ACHN (cell line): ENCODE data around the gene NXPH1.

Experiments used
- DNase-seq: peaks from one replicate; pipeline ENCODE4 v3.0.0-alpha.2; 2015
- in situ Hi-C: cut with HindIII; loops from 2 replicates; pipeline ENCODE4 v1.10.0; 2017; ENCODE audit warnings: low sequenced_read_pairs, low pct_ligation_motif_present, low pct_unique_long_range_greater_than_20kb

The NXPH1 gene

GRCh38 chr7:8433477-8434289 is at the start of gene NXPH1:
NXPH1 (plus strand) TSS chr7:8433609.
- in situ Hi-C loops, result no loop called here

DNA sequence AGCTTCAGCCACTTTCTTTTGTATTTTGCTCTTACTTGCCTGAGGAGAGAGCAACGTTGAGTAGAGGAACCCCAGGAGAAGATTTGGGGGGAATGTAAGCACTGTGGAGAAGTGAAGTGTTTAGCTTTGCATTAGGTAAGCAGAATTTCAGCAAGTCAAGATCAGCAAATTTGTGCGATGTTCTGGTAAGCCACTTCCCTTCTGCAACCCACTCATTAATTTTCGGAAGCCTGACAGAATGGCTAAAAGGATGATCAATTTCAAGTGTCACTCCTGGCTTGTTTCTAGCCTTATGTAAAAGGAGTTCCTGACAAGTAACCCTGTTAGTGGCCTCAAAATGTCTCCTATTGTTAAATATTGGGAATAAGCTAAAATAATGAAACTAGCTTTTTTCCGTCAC is 48.5 kb upstream of the NXPH1 start:
- no peak for DNase-seq
- in situ Hi-C loops, result no loop called here

More at GRCh38 chr7:8433477-8434289, at the start of gene NXPH1:
- no peak for DNase-seq

DNA sequence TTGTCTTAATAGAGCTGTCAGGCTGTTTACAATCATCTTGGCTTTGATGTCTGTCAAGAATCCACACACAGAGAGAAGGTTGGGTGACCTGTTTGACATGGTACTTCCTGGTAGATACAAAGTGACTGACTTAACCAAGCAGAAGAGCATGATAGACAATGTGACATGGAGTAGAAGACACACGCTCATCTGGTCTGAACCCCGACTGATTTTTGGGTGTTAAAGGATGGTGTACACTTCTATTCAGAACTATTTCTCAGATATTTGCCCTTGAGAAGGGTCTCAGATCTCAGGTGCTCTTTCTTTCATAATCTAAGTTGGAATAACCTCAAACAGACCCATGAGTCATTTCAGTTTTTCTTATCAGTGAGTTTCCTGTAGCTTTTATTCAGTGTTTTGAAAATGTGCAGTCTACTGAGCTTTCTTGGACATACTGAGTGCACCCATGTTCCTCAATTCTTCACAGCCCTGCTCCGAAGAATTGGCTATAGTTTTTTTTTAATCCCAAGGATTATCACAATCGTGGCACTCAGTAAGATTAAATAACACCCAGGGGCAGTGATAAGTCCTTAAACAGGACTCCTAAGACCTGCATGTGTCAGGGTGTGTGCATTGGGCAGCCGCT is 46.4 kb upstream of the NXPH1 start:
- no peak for DNase-seq
- in situ Hi-C loops, result no loop called here

DNA sequence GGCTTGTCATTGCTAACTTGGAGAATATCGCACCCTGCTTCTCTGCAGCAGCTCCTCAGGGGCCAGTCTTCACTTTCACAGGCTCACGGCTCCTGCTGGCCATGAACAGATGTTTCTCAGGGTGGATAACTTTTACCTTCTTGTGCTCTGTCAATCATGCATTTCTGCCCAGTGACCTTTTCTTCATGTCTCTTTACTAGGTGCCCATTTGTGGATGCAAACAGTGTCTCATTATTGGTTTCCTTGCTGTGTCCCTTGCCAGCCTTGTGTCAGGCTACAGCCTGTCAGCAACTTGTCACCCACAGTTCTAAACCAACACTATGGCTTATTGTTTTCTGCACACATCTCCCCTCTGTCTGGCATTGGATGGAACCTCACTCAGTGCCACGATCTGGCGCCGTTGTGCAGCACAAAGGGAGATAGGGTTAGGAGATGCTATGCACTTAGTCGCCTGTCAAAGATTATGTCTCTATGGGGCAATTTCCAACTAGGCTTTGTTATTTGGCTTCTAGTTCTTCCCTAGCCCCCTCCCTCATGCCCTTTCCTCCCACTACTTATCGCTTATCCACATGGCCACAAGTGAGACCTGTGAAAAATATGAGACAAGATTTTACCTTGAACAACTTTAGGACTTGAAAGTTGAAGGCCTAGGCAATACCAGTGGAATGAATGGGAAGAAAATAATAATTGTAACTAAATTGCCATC is 45.7 kb upstream of the NXPH1 start:
- DNase-seq, result no peak
- in situ Hi-C loops, result no loop called here

- DNase-seq, result no peak
- in situ Hi-C loops, result no loop called here
These were observed 45.2 kb upstream of the NXPH1 start for GRCh38 chr7:8388257-8388625.

- DNase-seq, result peak; percentile 41
- in situ Hi-C loops, result no loop called here
These were observed 43.7 kb upstream of the NXPH1 start for GRCh38 chr7:8389593-8390261.

GRCh38 chr7:8390262-8390626 is 43.2 kb upstream of the NXPH1 start:
- in situ Hi-C loops, result no loop called here
- DNase-seq, result no peak

DNA sequence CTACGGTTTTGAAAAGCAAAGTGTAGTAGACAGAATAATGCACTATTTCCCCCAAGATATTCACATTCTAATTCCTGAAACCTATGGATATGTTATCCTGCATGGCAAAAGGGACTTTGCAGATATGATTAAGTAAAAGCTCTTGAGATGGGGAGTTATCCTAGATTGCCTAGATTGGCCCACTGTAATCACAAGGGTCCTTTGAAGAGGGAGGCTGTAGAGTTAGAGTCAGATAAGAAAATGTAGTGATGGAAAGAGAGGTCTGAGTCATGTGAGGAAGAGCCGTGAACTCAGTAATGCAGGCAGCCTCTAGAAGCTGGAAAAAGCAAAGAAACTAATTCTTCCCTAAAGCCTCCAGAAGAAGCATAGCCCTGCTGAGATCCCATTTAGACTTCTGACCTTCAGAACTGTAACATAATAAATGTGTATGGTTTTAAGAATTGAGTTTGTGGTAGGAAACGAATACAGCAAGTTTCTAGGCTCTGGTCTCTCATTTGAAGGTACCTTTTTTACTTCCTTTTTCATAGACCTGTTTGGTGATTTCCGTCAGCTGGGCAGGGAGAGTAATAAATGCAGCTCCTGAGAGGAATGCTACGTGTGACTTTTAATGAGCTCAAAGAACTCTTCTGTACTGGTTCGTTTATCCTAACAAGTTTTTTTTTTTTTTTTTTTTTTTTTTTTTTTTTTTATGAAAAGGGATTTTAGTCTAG is 41.9 kb upstream of the NXPH1 start:
- DNase-seq, result no peak
- in situ Hi-C loops, result no loop called here

- DNase-seq, result no peak
- in situ Hi-C loops, result no loop called here
These were observed 37.1 kb upstream of the NXPH1 start for GRCh38 chr7:8396294-8396693.

DNA sequence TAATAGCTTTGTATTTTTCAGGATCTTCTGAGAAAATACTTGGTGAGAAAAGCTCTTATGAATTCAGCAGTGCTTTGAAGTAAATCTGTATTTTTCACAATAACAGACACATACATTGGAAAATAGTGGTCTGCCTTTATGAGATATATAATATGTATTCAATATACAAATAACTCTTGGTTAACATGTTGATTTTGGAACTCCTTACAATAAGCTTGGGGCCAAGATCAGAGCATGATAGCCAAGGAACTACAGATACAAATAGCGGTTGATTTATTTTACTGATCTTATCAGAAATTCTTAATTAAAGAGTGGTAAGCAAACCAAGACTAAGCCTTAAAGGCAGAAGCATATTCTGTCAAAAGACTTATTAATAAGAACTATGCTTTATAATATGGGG is 24.5 kb upstream of the NXPH1 start:
- DNase-seq, result no peak
- in situ Hi-C loops, result no loop called here

DNA sequence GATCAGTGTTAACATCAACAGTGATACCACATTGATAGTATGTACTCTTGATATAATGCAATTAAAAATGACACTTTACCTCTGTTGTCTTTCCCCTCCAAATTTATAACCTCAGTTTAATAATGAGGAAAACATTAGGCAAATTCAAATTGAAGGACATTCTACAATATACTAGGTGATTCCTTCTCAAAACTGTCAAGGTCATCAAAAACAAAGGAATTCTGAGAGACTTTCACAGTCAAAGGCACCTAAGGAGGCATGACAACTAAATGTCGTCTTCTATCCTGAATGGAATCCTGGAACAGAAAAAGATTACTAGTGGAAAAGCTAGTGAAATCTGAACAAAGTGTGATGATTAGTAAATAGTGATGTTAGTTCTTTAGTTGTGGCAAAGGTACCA is 22.3 kb upstream of the NXPH1 start:
- no peak for DNase-seq
- in situ Hi-C loops, result no loop called here

GRCh38 chr7:8413600-8413999 is 19.8 kb upstream of the NXPH1 start:
- no peak for DNase-seq
- in situ Hi-C loops, result no loop called here

- in situ Hi-C loops, result no loop called here
- peak; percentile 69 for DNase-seq
These were observed 14.7 kb upstream of the NXPH1 start for GRCh38 chr7:8418629-8419245.

DNA sequence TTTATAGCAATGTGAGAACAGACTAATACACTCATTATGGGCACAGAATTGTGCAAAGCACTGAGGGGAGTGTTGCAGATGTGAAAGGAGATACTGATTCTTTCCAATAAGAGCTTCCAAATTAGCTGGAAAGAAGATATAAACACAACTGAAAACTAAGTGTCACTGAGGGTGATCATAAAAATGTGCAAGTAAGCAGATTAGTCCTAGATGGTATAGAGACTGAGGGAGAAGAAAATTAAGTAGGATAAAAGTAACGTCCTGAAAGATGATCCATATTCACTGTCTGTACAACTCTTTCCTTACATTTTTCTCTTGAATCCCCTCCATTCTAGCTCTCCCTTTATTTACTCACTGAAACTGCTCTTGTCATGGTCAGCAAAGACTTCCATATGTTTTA is 11.2 kb upstream of the NXPH1 start:
- in situ Hi-C loops, result no loop called here
- no peak for DNase-seq

GRCh38 chr7:8423057-8423456 is 10.4 kb upstream of the NXPH1 start:
- no peak for DNase-seq
- in situ Hi-C loops, result no loop called here

- in situ Hi-C loops, result no loop called here
- DNase-seq, result no peak
These were observed 8.2 kb upstream of the NXPH1 start for GRCh38 chr7:8425223-8425622.

DNA sequence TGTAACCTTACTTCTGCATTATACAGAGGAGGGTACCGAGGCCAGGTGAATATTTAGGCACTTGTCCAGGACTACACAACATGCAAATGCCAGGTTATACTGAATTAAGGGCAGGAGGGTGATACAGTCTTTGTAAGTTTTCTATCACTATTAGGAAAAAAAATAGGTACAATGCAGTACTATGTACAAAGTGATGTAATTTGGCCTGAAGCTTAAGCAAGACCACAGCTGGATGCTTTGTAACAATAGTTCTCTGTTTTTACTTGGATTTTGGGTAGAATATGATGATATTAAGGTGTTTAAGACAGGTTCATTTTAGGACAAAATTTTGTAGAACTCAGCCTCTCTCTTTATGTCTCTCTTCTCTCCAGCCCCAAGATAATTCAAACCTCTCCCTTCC is 2.8 kb upstream of the NXPH1 start:
- in situ Hi-C loops, result no loop called here
- no peak for DNase-seq

- in situ Hi-C loops, result no loop called here
- no peak for DNase-seq
These were observed 1.0 kb downstream of the NXPH1 start for GRCh38 chr7:8434290-8435002.
